MM.1S (cell line): ENCODE results near the gene ZFYVE21.

Experiments used
- DNase-seq: peaks from one replicate; pipeline ENCODE4 v3.0.0-alpha.2; 2015
- H2AFZ ChIP-seq: fragments of 300-600 bp; sonication (generic); 2 replicates; pipeline ENCODE4 v1.6.0; 2016; ENCODE audit warnings: antibody characterized with exemption, low read length
- H3F3A ChIP-seq: fragments of 300-600 bp; sonication (generic); 2 replicates; pipeline ENCODE4 v1.6.1; 2016; ENCODE audit warnings: mild to moderate bottlenecking, antibody characterized with exemption, low read length, moderate library complexity, mixed read lengths; ENCODE audit not compliant: insufficient read depth
- H3K27ac ChIP-seq: fragments of 300-600 bp; sonication (generic); 2 replicates; pipeline ENCODE4 v1.5.1; 2016; ENCODE audit warnings: mild to moderate bottlenecking, low read length
- H3K27me3 ChIP-seq: fragments of 300-600 bp; sonication (generic); replicated peaks from 2 replicates; pipeline ENCODE4 v1.6.0; 2016; ENCODE audit warnings: low read length; ENCODE audit not compliant: insufficient read depth
- H3K36me3 ChIP-seq: fragments of 300-600 bp; sonication (generic); replicated peaks from 2 replicates; pipeline ENCODE4 v1.6.1; 2016; ENCODE audit warnings: mild to moderate bottlenecking, low read length, mixed read lengths; ENCODE audit not compliant: insufficient read depth
- H3K4me1 ChIP-seq: fragments of 300-600 bp; sonication (generic); 2 replicates; pipeline ENCODE4 v1.6.1; 2016; ENCODE audit warnings: low read length, mixed read lengths
- H3K4me2 ChIP-seq: fragments of 300-600 bp; sonication (generic); 2 replicates; pipeline ENCODE4 v1.6.0; 2016; ENCODE audit warnings: low read depth, low read length
- H3K4me3 ChIP-seq: fragments of 300-600 bp; sonication (generic); 2 replicates; pipeline ENCODE4 v1.5.1; 2016; ENCODE audit warnings: low read length, mixed read lengths
- H3K79me2 ChIP-seq: fragments of 300-600 bp; sonication (generic); 2 replicates; pipeline ENCODE4 v1.6.1; 2016; ENCODE audit warnings: mixed run types, low read length, mixed read lengths
- H3K9ac ChIP-seq: fragments of 300-600 bp; sonication (generic); 2 replicates; pipeline ENCODE4 v1.6.1; 2016; ENCODE audit warnings: low read length, mixed read lengths
- H3K9me2 ChIP-seq: fragments of 300-600 bp; sonication (generic); replicated peaks from 2 replicates; pipeline ENCODE4 v1.6.1; 2016; ENCODE audit warnings: mild to moderate bottlenecking, low read length, mixed read lengths; ENCODE audit not compliant: insufficient read depth
- H3K9me3 ChIP-seq: fragments of 300-600 bp; sonication (generic); replicated peaks from 2 replicates; pipeline ENCODE4 v1.6.1; 2016; ENCODE audit warnings: mild to moderate bottlenecking, low read length, mixed read lengths; ENCODE audit not compliant: insufficient read depth
- H4K20me1 ChIP-seq: fragments of 300-600 bp; sonication (generic); 2 replicates; pipeline ENCODE4 v1.6.1; 2016; ENCODE audit warnings: mild to moderate bottlenecking, low read length, moderate library complexity, mixed read lengths; ENCODE audit not compliant: insufficient read depth
- CTCF ChIP-seq: fragments of 300-600 bp; sonication (generic); IDR thresholded peaks from 2 replicates; pipeline ENCODE4 v1.5.1; 2016; ENCODE audit warnings: antibody characterized with exemption, low read length, mixed read lengths
- EZH2 ChIP-seq: fragments of 300-600 bp; sonication (generic); optimal IDR thresholded peaks from 2 replicates; pipeline ENCODE3; 2017; ENCODE audit warnings: low read depth, mild to moderate bottlenecking, antibody characterized with exemption, low read length, mixed read lengths
- EZH2phosphoT487 ChIP-seq: fragments of 300-600 bp; sonication (generic); IDR thresholded peaks from 2 replicates; pipeline ENCODE4 v1.6.1; 2018; ENCODE audit warnings: antibody characterized with exemption, low read length

Gene ZFYVE21

GRCh38 chr14:103698380-103699260 lies 17.0 kb upstream of the ZFYVE21 start:
- H3K9me2 ChIP-seq = no peaks in the 10 kb centered on the region

GRCh38 chr14:103699261-103699661 lies 16.3 kb upstream of the ZFYVE21 start:
- Histone ChIP-seq H3F3A (no peaks in the 10 kb centered on the region), H3K9me3 (no peaks in the 10 kb centered on the region), H3K79me2 (no peaks in the 10 kb centered on the region), H3K4me1 (no peaks in the 10 kb centered on the region), H3K9ac (no peak overlapping the region), H3K36me3 (no peaks in the 10 kb centered on the region), H3K4me3 (no peak overlapping the region), H3K4me2 (no peak overlapping the region), H3K27me3 (no peaks in the 10 kb centered on the region), H4K20me1 (no peaks in the 10 kb centered on the region), H3K27ac (no peak overlapping the region), H3K9me2 (no peaks in the 10 kb centered on the region), H2AFZ (no peak overlapping the region)
- no peak for TF ChIP-seq EZH2phosphoT487
- no peak for TF ChIP-seq EZH2
- no peak for TF ChIP-seq CTCF
- no peak for DNase-seq

More at GRCh38 chr14:103698380-103699260, 17.0 kb upstream of the ZFYVE21 start:
- Histone ChIP-seq H3F3A (no peaks in the 10 kb centered on the region), H3K4me1 (no peaks in the 10 kb centered on the region), H3K9me3 (no peaks in the 10 kb centered on the region), H3K4me3 (no peak overlapping the region), H3K27me3 (no peaks in the 10 kb centered on the region), H3K4me2 (no peak overlapping the region), H3K27ac (no peak overlapping the region), H3K36me3 (no peaks in the 10 kb centered on the region), H3K79me2 (no peaks in the 10 kb centered on the region), H4K20me1 (no peaks in the 10 kb centered on the region), H2AFZ (no peak overlapping the region), H3K9ac (no peak overlapping the region)
- no peak for TF ChIP-seq EZH2
- no peak for TF ChIP-seq CTCF
- no peak for TF ChIP-seq EZH2phosphoT487
- no peak for DNase-seq

- no peaks in the 10 kb centered on the region for H3F3A ChIP-seq
- H3K36me3 ChIP-seq = no peaks in the 10 kb centered on the region
- no peak overlapping the region for H3K27ac ChIP-seq
- H3K9me3 ChIP-seq = no peaks in the 10 kb centered on the region
- no peaks in the 10 kb centered on the region for H4K20me1 ChIP-seq
- DNase-seq = no peak
- H3K79me2 ChIP-seq = no peaks in the 10 kb centered on the region
- TF ChIP-seq EZH2 (no peak), CTCF (no peak), EZH2phosphoT487 (no peak)
- no peak overlapping the region for H3K4me3 ChIP-seq
- H3K9ac ChIP-seq = no peak overlapping the region
- H3K27me3 ChIP-seq = no peaks in the 10 kb centered on the region
- H3K9me2 ChIP-seq = no peaks in the 10 kb centered on the region
- H3K4me1 ChIP-seq = no peaks in the 10 kb centered on the region
- H3K4me2 ChIP-seq = no peak overlapping the region
- H2AFZ ChIP-seq = no peak overlapping the region
Observed at GRCh38 chr14:103699901-103700752, 15.5 kb upstream of the ZFYVE21 start.
